Hematopoietic multipotent progenitor cell treated with erythropoietin and hydrocortisone succinate and interleukin-3 and kit ligand, for 17 days (in vitro differentiated cells): ENCODE data around the gene SLC23A3.

Experiments used
- DNase-seq: peaks from one replicate; pipeline ENCODE4 v3.0.0-alpha.2; 2015; ENCODE audit warnings: low spot score

Gene SLC23A3

DNA sequence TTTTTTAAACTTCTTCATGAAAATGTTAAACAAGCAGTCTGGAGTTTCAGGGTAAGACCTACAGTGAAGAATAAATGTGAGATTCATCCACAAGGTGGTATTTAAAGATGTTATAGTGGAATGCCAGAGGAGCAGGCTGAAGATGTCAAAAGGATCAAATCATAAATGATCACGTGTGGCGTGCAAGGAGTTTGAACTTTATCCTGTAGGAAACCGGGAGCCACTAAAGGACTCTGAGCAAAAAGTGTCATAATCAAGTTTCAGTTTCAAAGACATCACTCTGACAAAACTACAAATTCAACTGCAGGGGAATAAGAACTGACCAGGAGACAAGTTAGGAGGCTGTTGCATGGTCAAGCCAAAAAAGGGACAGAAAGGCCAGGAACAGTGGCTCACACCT is 29.1 kb downstream of the SLC23A3 start:
- no peak for DNase-seq

DNA sequence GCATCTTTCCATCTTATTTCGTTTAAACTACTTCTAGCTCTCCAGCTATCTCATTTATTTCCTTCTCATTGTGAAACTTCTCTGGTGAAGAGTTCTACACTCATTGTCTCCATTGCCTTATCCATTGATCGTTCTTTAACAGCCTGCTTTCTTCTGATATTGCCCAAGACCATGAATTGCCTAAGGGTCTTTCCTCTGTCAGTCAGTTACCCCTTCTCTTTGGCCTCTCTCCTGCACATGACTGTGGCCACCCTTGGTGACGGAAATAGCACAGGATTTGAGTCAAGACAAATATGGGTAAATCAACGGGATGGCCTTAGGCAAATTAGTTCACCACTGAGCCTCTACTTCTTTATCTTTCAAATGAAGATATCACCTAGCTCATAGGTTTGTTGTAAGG is 35.9 kb downstream of the SLC23A3 start:
- no peak for DNase-seq

DNA sequence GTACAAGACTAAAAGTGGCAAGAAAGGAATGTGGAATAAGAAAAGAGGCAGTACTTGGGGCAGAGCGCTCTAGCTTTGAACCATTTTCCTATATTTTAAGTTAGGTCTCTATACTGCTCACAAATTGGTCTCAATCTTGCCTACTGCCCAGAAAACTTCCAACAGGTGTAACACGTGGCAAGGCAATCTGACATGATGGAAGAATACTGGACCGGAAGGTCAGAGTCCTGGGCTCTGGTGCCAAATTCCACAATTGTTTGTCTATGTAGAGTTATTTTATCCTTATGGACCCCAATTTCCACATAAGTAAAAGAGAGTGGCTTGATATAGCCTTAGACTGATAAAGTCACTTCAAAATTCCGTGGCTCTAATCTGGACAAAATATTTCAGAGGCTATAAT is 38.1 kb downstream of the SLC23A3 start:
- no peak for DNase-seq

DNA sequence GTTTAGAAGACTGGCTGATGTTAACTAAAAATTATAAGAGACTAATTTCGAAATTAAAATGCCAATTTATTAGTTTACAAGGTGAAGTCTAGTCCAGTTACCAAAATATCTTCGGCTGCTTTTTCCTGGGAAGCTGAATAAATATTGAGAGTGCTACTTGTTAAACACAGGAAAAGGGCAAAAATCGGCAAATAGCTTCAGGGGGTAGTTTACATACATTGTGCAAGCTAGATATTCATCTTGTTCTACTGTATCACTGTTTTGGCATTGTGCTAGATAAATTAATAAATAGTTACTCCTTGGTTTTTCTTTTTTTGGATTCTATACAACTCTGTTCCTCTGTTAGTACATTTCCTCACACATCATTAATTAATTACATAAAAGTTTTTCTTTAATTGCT is 38.5 kb downstream of the SLC23A3 start:
- DNase-seq: no peak

- DNase-seq: no peak
Observed at GRCh38 chr2:219129589-219129988, 40.2 kb downstream of the SLC23A3 start.

DNA sequence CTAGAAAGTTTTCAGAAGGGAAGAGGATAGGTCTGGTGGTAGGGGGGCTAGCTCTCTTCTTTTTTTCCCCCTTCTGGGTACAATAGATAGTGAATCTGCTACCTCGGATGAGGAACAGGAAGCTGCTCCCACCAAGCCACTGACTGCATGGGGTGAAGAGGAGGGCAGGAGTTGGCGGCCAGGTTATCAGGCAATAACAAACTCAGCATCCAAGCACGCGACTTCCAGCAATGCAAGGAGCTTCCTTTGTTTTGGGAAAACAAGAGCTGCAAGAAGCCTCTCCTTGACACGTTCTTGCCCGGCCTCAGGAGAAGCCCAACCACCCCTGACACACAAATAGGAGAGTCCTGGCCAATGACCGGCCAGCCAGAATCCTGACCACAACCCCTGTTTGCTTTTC is 41.4 kb downstream of the SLC23A3 start:
- no peak for DNase-seq

DNA sequence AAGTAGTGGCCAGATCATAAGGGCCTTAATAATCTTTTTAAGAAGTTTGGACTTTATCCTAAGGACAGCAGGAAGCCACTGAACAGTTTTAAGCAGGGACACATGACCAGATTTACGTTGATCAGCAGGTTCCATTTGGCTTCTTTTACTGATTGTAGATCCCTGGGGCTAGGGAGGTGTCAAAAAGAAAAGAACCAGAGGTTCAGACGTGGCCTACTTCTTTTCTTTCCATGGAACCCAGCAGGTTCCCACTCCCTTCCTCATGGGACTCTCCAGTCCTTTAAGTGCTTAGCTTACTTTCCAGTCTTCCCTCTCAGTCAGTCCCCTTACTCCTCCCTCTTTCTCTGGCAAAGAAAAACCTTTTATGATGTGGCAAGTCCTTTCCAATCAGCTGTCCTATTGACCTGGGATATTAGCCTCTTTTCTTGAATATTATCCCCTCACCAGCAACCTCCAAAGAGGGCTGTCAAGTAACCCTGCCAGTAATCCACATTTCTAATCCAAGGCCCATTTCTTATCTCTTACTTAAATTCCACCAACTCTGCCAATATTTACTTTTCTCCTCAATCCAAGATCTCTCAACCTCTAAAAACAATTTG is 42.7 kb downstream of the SLC23A3 start:
- DNase-seq: no peak

- no peak for DNase-seq
Observed at GRCh38 chr2:219126555-219126954, 43.3 kb downstream of the SLC23A3 start.

- DNase-seq: no peak
Observed at GRCh38 chr2:219125886-219126270, 44.0 kb downstream of the SLC23A3 start.

DNA sequence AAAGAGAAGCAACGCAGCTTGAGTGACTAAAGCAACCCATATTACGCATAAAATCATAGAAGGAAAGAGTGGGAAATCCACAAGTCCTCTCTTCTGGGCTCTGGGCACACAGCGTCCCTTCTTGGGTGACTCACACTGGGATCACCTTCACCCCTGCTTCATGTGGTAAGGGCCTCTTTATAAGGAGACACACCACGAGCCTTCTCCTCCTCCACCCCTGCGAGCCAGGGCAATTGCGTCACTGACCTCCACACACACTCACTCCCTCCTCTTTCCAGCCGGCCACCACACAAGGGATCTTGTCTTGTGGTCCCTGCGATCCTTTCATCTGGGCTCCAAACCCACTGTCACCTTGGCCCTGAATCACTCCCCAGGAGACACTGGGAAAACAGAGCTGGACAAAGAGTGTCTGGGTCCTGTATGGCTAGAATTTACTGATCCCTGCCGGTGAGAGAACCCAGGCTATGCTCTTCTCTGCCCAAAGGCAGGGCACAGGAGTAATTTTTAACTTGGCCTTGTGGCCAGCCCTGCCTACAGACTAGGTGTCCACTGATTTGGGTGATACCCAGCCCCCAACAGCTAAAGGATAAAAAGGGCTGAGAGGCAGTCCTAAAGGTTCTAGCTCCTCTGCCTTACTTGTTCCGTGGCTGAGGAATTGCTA is 44.5 kb downstream of the SLC23A3 start:
- no peak for DNase-seq

DNA sequence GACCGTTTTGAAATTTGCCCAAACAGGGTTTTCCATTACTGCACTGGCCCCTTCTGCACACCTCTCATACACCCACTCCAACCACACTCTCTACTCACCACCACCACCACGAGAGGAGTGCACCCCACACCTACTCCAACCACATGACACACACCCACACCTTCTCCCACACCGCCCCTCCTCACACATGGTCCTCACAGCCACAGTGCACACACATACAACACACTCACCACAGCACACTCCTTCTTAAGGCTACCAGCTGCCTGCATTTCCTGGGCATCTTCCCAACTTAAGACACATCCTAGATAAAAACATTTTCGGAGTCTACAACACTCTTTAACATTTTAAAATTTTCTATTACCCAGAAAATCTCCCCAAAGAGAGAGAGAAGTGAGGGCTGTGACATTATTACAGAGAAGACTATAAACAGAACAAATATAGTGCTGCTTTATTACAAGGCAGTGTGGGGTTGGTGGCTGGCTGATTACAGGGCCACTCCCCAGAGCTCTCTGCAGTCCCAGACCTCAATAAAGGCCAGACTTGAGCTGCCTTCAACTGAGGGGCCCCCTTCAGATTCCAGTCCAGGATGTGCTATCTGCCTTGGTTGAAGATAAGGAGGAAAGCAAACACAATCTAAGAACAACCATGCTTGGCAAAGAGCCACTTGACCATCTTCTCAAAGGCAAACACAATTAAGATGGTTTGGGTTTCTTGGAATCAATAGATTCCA is 45.3 kb downstream of the SLC23A3 start:
- DNase-seq: no peak

- no peak for DNase-seq
Observed at GRCh38 chr2:219123356-219124135, 46.3 kb downstream of the SLC23A3 start.

- DNase-seq: no peak
Observed at GRCh38 chr2:219122202-219122980, 47.4 kb downstream of the SLC23A3 start.

- no peak for DNase-seq
Observed at GRCh38 chr2:219120082-219120481, 49.7 kb downstream of the SLC23A3 start.

- peak; percentile 60 for DNase-seq
Observed at GRCh38 chr2:219119422-219120043, 50.3 kb downstream of the SLC23A3 start.

DNA sequence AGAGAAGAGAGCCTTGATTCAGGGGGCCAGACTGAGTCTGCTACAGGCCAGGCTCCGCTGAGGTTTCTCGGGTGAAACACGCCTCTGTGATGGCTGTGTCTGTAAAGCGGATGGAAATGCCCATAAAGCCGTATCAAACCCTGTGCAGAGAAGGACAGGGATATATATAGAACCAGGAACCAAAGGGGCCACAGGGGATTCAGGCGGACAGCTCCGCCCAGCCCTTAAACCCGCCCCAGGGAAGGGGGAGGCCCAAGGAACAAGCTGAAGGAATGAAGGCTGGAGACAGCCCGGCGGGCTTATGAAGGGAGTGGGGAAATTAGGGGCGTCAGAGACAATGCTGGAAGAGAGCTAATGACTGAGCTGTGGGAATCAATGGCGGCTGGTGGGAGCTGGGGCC is 51.3 kb downstream of the SLC23A3 start:
- no peak for DNase-seq

- no peak for DNase-seq
Observed at GRCh38 chr2:219116776-219117646, 52.8 kb downstream of the SLC23A3 start.

- DNase-seq: no peak
Observed at GRCh38 chr2:219112651-219113338, 57.0 kb downstream of the SLC23A3 start.

- no peak for DNase-seq
Observed at GRCh38 chr2:219112062-219112406, 57.8 kb downstream of the SLC23A3 start.
